H1 (cell line): ENCODE data around the gene CLDN4.

ENCODE experiments used
- MAFK ChIP-seq: IDR thresholded peaks from 2 replicates; pipeline ENCODE4 v1.6.1; 2012; ENCODE audit warnings: low read depth, mild to moderate bottlenecking, improper control_type of control experiment, low read length
- POLR2A ChIP-seq, 2 experiments: IDR thresholded peaks; 1 replicate in 1 of 2; 2 replicates in 1 of 2; pipeline ENCODE4 v1.6.1; 2011; ENCODE audit warnings: low read depth in 2 of 2, low read length in 2 of 2, mild to moderate bottlenecking in 2 of 2; ENCODE audit errors: control extremely low read depth in 1 of 2
- SIRT6 ChIP-seq: IDR thresholded peaks from one replicate; pipeline ENCODE4 v1.7.1; 2012; ENCODE audit warnings: low read length, inconsistent platforms
- SP1 ChIP-seq: IDR thresholded peaks from 2 replicates; pipeline ENCODE4 v1.6.1; 2011; ENCODE audit warnings: low read depth, low read length
- TEAD4 ChIP-seq: IDR thresholded peaks from 2 replicates; pipeline ENCODE4 v1.6.1; 2012; ENCODE audit warnings: low read depth, low read length, inconsistent platforms, mixed read lengths
- TF ChIP-seq, protein P1 (sequence below): IDR thresholded peaks from 2 replicates; pipeline ENCODE4 v1.6.1; 2012; ENCODE audit warnings: low read length, inconsistent platforms
- TF ChIP-seq, protein P2 (sequence below), 3 experiments: IDR thresholded peaks; 1 replicate in 2 of 3; 2 replicates in 1 of 3; pipeline versions ENCODE4 v1.5.1 to v1.6.1; 2011; ENCODE audit warnings: low read length in 3 of 3, mild to moderate bottlenecking in 3 of 3, inconsistent platforms in 2 of 3, low read depth in 1 of 3, moderate library complexity in 1 of 3; ENCODE audit not compliant: insufficient read depth in 1 of 3; ENCODE audit errors: control extremely low read depth in 1 of 3

DNA sequence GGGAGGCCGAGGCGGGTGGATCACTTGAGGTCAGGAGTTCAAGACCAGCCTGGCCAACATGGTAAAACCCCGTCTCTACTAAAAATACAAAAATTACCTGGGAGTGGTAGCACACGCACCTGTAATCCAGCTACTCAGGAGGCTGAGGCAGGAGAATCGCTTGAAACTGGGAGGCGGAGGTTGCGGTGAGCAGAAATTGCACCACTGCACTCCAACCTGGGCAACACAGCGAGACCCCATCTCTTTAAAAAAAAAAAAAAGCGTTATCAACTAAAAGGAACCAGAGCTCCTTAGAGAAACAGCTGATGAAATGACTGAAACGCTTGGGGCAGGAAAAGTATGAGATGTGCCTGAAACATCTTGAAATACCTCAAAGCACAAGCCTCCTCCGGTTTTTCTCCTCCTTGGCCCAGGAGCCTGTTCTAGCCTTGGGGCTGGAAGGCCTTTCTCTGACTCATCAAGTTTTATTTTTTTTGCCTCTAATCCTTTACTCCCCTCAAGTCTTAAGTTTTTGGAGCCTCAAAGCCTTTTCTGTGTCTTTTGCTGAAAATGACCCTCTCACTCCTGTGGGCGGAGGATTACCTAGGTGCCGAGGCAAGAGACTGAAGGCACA is 14.2 kb downstream of the CLDN4 start:
- TF ChIP-seq, protein P1, sequence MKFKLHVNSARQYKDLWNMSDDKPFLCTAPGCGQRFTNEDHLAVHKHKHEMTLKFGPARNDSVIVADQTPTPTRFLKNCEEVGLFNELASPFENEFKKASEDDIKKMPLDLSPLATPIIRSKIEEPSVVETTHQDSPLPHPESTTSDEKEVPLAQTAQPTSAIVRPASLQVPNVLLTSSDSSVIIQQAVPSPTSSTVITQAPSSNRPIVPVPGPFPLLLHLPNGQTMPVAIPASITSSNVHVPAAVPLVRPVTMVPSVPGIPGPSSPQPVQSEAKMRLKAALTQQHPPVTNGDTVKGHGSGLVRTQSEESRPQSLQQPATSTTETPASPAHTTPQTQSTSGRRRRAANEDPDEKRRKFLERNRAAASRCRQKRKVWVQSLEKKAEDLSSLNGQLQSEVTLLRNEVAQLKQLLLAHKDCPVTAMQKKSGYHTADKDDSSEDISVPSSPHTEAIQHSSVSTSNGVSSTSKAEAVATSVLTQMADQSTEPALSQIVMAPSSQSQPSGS = no peak
- TF ChIP-seq, protein P2, sequence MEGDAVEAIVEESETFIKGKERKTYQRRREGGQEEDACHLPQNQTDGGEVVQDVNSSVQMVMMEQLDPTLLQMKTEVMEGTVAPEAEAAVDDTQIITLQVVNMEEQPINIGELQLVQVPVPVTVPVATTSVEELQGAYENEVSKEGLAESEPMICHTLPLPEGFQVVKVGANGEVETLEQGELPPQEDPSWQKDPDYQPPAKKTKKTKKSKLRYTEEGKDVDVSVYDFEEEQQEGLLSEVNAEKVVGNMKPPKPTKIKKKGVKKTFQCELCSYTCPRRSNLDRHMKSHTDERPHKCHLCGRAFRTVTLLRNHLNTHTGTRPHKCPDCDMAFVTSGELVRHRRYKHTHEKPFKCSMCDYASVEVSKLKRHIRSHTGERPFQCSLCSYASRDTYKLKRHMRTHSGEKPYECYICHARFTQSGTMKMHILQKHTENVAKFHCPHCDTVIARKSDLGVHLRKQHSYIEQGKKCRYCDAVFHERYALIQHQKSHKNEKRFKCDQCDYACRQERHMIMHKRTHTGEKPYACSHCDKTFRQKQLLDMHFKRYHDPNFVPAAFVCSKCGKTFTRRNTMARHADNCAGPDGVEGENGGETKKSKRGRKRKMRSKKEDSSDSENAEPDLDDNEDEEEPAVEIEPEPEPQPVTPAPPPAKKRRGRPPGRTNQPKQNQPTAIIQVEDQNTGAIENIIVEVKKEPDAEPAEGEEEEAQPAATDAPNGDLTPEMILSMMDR (IDR thresholded peaks at IDR 0.05; ENCODE audit: control extremely low read depth in 1 of 3, insufficient read depth in 1 of 3, low read depth in 1 of 3, low read length in 3 of 3) = no peak
- TF ChIP-seq POLR2A (IDR thresholded peaks at IDR 0.05; ENCODE audit: control extremely low read depth in 1 of 2, low read depth in 2 of 2, low read length in 2 of 2) = no peak
- no peak for TF ChIP-seq SIRT6
- TF ChIP-seq SP1 = no peak
- no peak for TF ChIP-seq TEAD4
- no peak for TF ChIP-seq MAFK
